ENCODE data around the gene ACO2.
A peak's percentile ranks its signal among the peaks of the same experiment; 100 is the strongest.
"Not testable (repeated sequence)": the region's sequence is repeated elsewhere in the genome, so short reads cannot be mapped to it uniquely, and the experiment has no call there.

Gene ACO2

GRCh38 chr22:41458161-41458728 is 10.7 kb upstream of the ACO2 start:
- Histone ChIP-seq H3K4me3 (ENCODE audit: insufficient read depth, low read depth, low read length) (no peak overlapping the region), H3K9me3 (ENCODE audit: control insufficient read depth, low read length) (no peaks in the 10 kb centered on the region), H3K36me3 (ENCODE audit: control insufficient read depth, insufficient read depth, low read length) (peaks cover 21% of the 10 kb centered on the region), H3K27me3 (ENCODE audit: control insufficient read depth, insufficient read depth, low read length, poor library complexity, severe bottlenecking) (no peaks in the 10 kb centered on the region), H3K4me1 (ENCODE audit: control insufficient read depth, insufficient read depth, low read length) (no peaks in the 10 kb centered on the region), H3K27ac (ENCODE audit: insufficient read depth, low read depth, low read length, poor library complexity, severe bottlenecking) (no peak overlapping the region)
- WGBS, 2 experiments = 94% methylated on average over 6 to 7 of the region's 7 CpGs

- peaks cover 28% of the 10 kb centered on the region for H3K36me3 ChIP-seq (ENCODE audit: control insufficient read depth, insufficient read depth, low read length)
These were observed 9.5 kb upstream of the ACO2 start for GRCh38 chr22:41459431-41459830.

GRCh38 chr22:41460071-41460470 is 8.8 kb upstream of the ACO2 start:
- not testable (repeated sequence) for H3K27ac ChIP-seq (ENCODE audit: insufficient read depth, low read depth, low read length, poor library complexity, severe bottlenecking); H3K4me1 ChIP-seq (ENCODE audit: control insufficient read depth, insufficient read depth, low read length); H3K27me3 ChIP-seq (ENCODE audit: control insufficient read depth, insufficient read depth, low read length, poor library complexity, severe bottlenecking); H3K9me3 ChIP-seq (ENCODE audit: control insufficient read depth, low read length); H3K4me3 ChIP-seq (ENCODE audit: insufficient read depth, low read depth, low read length)
- WGBS, 2 experiments = 97 to 99% methylated on average over 5 of the region's 5 CpGs
- H3K36me3 ChIP-seq (ENCODE audit: control insufficient read depth, insufficient read depth, low read length) = peaks cover 34% of the 10 kb centered on the region

More at GRCh38 chr22:41459431-41459830, 9.5 kb upstream of the ACO2 start:
- no peaks in the 10 kb centered on the region for H3K9me3 ChIP-seq (ENCODE audit: control insufficient read depth, low read length)
- H3K27me3 ChIP-seq (ENCODE audit: control insufficient read depth, insufficient read depth, low read length, poor library complexity, severe bottlenecking) = no peaks in the 10 kb centered on the region
- H3K4me1 ChIP-seq (ENCODE audit: control insufficient read depth, insufficient read depth, low read length) = no peaks in the 10 kb centered on the region
- WGBS, 2 experiments = 100% methylated on average over 1 of the region's 1 CpG
- H3K27ac ChIP-seq (ENCODE audit: insufficient read depth, low read depth, low read length, poor library complexity, severe bottlenecking) = no peak overlapping the region
- H3K4me3 ChIP-seq (ENCODE audit: insufficient read depth, low read depth, low read length) = no peak overlapping the region

GRCh38 chr22:41461901-41462300 is 7.0 kb upstream of the ACO2 start:
- Histone ChIP-seq H3K36me3 (ENCODE audit: control insufficient read depth, insufficient read depth, low read length) (peaks cover 53% of the 10 kb centered on the region), H3K4me1 (ENCODE audit: control insufficient read depth, insufficient read depth, low read length) (no peaks in the 10 kb centered on the region)

GRCh38 chr22:41469218-41469851 is 418 bp downstream of the ACO2 start:
- 1 to 2% methylated on average over 25 to 27 of the region's 30 CpGs for WGBS, 2 experiments
- Histone ChIP-seq H3K36me3 (ENCODE audit: control insufficient read depth, insufficient read depth, low read length) (peaks cover 31% of the 10 kb centered on the region), H3K27me3 (ENCODE audit: control insufficient read depth, insufficient read depth, low read length, poor library complexity, severe bottlenecking) (no peaks in the 10 kb centered on the region), H3K9me3 (ENCODE audit: control insufficient read depth, low read length) (no peaks in the 10 kb centered on the region), H3K4me1 (ENCODE audit: control insufficient read depth, insufficient read depth, low read length) (peaks cover 7% of the 10 kb centered on the region), H3K4me3 (ENCODE audit: insufficient read depth, low read depth, low read length) (peak overlapping the region; percentile 90), H3K27ac (ENCODE audit: insufficient read depth, low read depth, low read length, poor library complexity, severe bottlenecking) (peak overlapping the region; percentile 97)

More at GRCh38 chr22:41461901-41462300, 7.0 kb upstream of the ACO2 start:
- no peaks in the 10 kb centered on the region for H3K9me3 ChIP-seq (ENCODE audit: control insufficient read depth, low read length)
- WGBS, 2 experiments = 94 to 96% methylated on average over 4 of the region's 4 CpGs
- H3K27me3 ChIP-seq (ENCODE audit: control insufficient read depth, insufficient read depth, low read length, poor library complexity, severe bottlenecking) = no peaks in the 10 kb centered on the region
- no peak overlapping the region for H3K4me3 ChIP-seq (ENCODE audit: insufficient read depth, low read depth, low read length)
- H3K27ac ChIP-seq (ENCODE audit: insufficient read depth, low read depth, low read length, poor library complexity, severe bottlenecking) = no peak overlapping the region

- WGBS, 2 experiments = 96 to 98% methylated on average over 2 of the region's 2 CpGs
- no peak overlapping the region for H3K4me3 ChIP-seq (ENCODE audit: insufficient read depth, low read depth, low read length)
- H3K9me3 ChIP-seq (ENCODE audit: control insufficient read depth, low read length) = no peaks in the 10 kb centered on the region
- H3K36me3 ChIP-seq (ENCODE audit: control insufficient read depth, insufficient read depth, low read length) = peaks cover 16% of the 10 kb centered on the region
- peaks cover 7% of the 10 kb centered on the region for H3K4me1 ChIP-seq (ENCODE audit: control insufficient read depth, insufficient read depth, low read length)
- no peaks in the 10 kb centered on the region for H3K27me3 ChIP-seq (ENCODE audit: control insufficient read depth, insufficient read depth, low read length, poor library complexity, severe bottlenecking)
- H3K27ac ChIP-seq (ENCODE audit: insufficient read depth, low read depth, low read length, poor library complexity, severe bottlenecking) = no peak overlapping the region
These were observed 2.0 kb downstream of the ACO2 start for GRCh38 chr22:41470886-41471285.

- WGBS, 2 experiments = 94 to 98% methylated on average over 2 of the region's 2 CpGs
- Histone ChIP-seq H3K4me1 (ENCODE audit: control insufficient read depth, insufficient read depth, low read length) (peaks cover 7% of the 10 kb centered on the region), H3K27ac (ENCODE audit: insufficient read depth, low read depth, low read length, poor library complexity, severe bottlenecking) (no peak overlapping the region), H3K27me3 (ENCODE audit: control insufficient read depth, insufficient read depth, low read length, poor library complexity, severe bottlenecking) (no peaks in the 10 kb centered on the region), H3K4me3 (ENCODE audit: insufficient read depth, low read depth, low read length) (no peak overlapping the region), H3K9me3 (ENCODE audit: control insufficient read depth, low read length) (no peaks in the 10 kb centered on the region), H3K36me3 (ENCODE audit: control insufficient read depth, insufficient read depth, low read length) (peaks cover 9% of the 10 kb centered on the region)
These were observed 2.7 kb downstream of the ACO2 start for GRCh38 chr22:41471568-41471967.

GRCh38 chr22:41474872-41475451 is 6.0 kb downstream of the ACO2 start:
- H3K4me1 ChIP-seq (ENCODE audit: control insufficient read depth, insufficient read depth, low read length) = peaks cover 11% of the 10 kb centered on the region
- WGBS, 2 experiments = 91 to 96% methylated on average over 6 of the region's 6 CpGs

GRCh38 chr22:41478473-41478872 is 9.6 kb downstream of the ACO2 start:
- no peak overlapping the region for H3K27ac ChIP-seq (ENCODE audit: insufficient read depth, low read depth, low read length, poor library complexity, severe bottlenecking)
- 83 to 94% methylated on average over 2 of the region's 2 CpGs for WGBS, 2 experiments

More at GRCh38 chr22:41474872-41475451, 6.0 kb downstream of the ACO2 start:
- Histone ChIP-seq H3K4me3 (ENCODE audit: insufficient read depth, low read depth, low read length) (no peak overlapping the region), H3K27me3 (ENCODE audit: control insufficient read depth, insufficient read depth, low read length, poor library complexity, severe bottlenecking) (no peaks in the 10 kb centered on the region), H3K36me3 (ENCODE audit: control insufficient read depth, insufficient read depth, low read length) (no peaks in the 10 kb centered on the region), H3K27ac (ENCODE audit: insufficient read depth, low read depth, low read length, poor library complexity, severe bottlenecking) (no peak overlapping the region), H3K9me3 (ENCODE audit: control insufficient read depth, low read length) (no peaks in the 10 kb centered on the region)

GRCh38 chr22:41478891-41479521 is 10.1 kb downstream of the ACO2 start:
- H3K27ac ChIP-seq (ENCODE audit: insufficient read depth, low read depth, low read length, poor library complexity, severe bottlenecking) = peak overlapping the region; percentile 90
- 89 to 91% methylated on average over 7 of the region's 7 CpGs for WGBS, 2 experiments
- H3K36me3 ChIP-seq (ENCODE audit: control insufficient read depth, insufficient read depth, low read length) = no peaks in the 10 kb centered on the region
- peaks cover 35% of the 10 kb centered on the region for H3K4me1 ChIP-seq (ENCODE audit: control insufficient read depth, insufficient read depth, low read length)
- H3K4me3 ChIP-seq (ENCODE audit: insufficient read depth, low read depth, low read length) = peak overlapping the region; percentile 7
- H3K9me3 ChIP-seq (ENCODE audit: control insufficient read depth, low read length) = no peaks in the 10 kb centered on the region
- H3K27me3 ChIP-seq (ENCODE audit: control insufficient read depth, insufficient read depth, low read length, poor library complexity, severe bottlenecking) = no peaks in the 10 kb centered on the region

More at GRCh38 chr22:41478473-41478872, 9.6 kb downstream of the ACO2 start:
- Histone ChIP-seq H3K36me3 (ENCODE audit: control insufficient read depth, insufficient read depth, low read length) (no peaks in the 10 kb centered on the region), H3K27me3 (ENCODE audit: control insufficient read depth, insufficient read depth, low read length, poor library complexity, severe bottlenecking) (no peaks in the 10 kb centered on the region), H3K4me1 (ENCODE audit: control insufficient read depth, insufficient read depth, low read length) (peaks cover 35% of the 10 kb centered on the region), H3K9me3 (ENCODE audit: control insufficient read depth, low read length) (no peaks in the 10 kb centered on the region), H3K4me3 (ENCODE audit: insufficient read depth, low read depth, low read length) (no peak overlapping the region)
